A549 (cell line): ENCODE results near the gene CDR2. TPM values are rescaled to one million over a fixed set of nuclear protein-coding genes. Genes with fewer than 3 reads are reported as not detected.

Source experiments
- ATAC-seq, 2 experiments: fragments of 200-7000 bp in 1 of 2; fragments of >200 bp in 1 of 2; cut with Nextera tagmentation in 1 of 2; cut with Tn5 transposase in 1 of 2; 3 replicates each; pipeline versions ENCODE4 v1.8.0 to v1.9.1; 2018 to 2020; ENCODE audit warnings: mild to moderate bottlenecking in 1 of 2, moderate library complexity in 1 of 2
- CTCF ChIA-PET: fragments of 300-600 bp; sonication (Branson Sonifier 250); formaldehyde crosslinking; extraction: SDS; loops from one replicate; lab custom pipeline; 2021; ENCODE audit warnings: antibody characterized with exemption, inconsistent platforms; lab: Yijun Ruan, JAX
- POLR2A ChIA-PET: fragments of 350-600 bp; formaldehyde crosslinking; extraction: SDS; loops from one replicate; lab custom pipeline; 2021; ENCODE audit warnings: antibody characterized with exemption, inconsistent platforms; lab: Yijun Ruan, JAX
- DNase-seq, 2 experiments: peaks; one replicate each; pipeline versions ENCODE4 v3.0.0 to v3.0.0-alpha.2; 2011 to 2016; ENCODE audit warnings: low read depth in 1 of 2, low spot score in 1 of 2
- FAIRE-seq: peaks from 2 replicates; lab custom pipeline; 2011; peaks lifted over from hg19 to GRCh38; lab: Jason Lieb, UNC
- H3K27ac ChIP-seq, 2 experiments: fragments of >200 bp; sonication (Bioruptor Twin); formaldehyde crosslinking; 3 replicates each; pipeline ENCODE4 v1.5.1; 2016 to 2017
- H3K4me1 ChIP-seq: fragments of >200 bp; sonication (Bioruptor Twin); formaldehyde crosslinking; 3 replicates; pipeline ENCODE4 v1.6.1; 2016
- H3K4me2 ChIP-seq: fragments of >200 bp; sonication (Bioruptor Twin); formaldehyde crosslinking; 3 replicates; pipeline ENCODE4 v1.6.1; 2016
- H3K4me3 ChIP-seq: fragments of >200 bp; sonication (Bioruptor Twin); formaldehyde crosslinking; 3 replicates; pipeline ENCODE4 v1.5.1; 2016
- H3K9me3 ChIP-seq: fragments of >200 bp; sonication (Bioruptor Twin); formaldehyde crosslinking; 3 replicates; pipeline ENCODE4 v1.6.1; 2016
- BHLHE40 ChIP-seq: IDR thresholded peaks from 2 replicates; pipeline ENCODE4 v1.6.1; 2012; ENCODE audit warnings: low read depth, low read length, inconsistent platforms
- CBX2 ChIP-seq: fragments of 200-600 bp; sonication (generic); IDR thresholded peaks from 2 replicates; pipeline ENCODE4 v1.6.1; 2016; ENCODE audit warnings: low read depth, mild to moderate bottlenecking, borderline replicate concordance
- EHF ChIP-seq: fragments of 250-450 bp; sonication (Bioruptor Pico); IDR thresholded peaks from 2 replicates; pipeline ENCODE4 v1.5.0; 2020; ENCODE audit warnings: mild to moderate bottlenecking
- EHMT2 ChIP-seq: fragments of 200-600 bp; sonication (generic); IDR thresholded peaks from 2 replicates; pipeline ENCODE4 v1.6.1; 2016; ENCODE audit warnings: antibody characterized with exemption, low read depth, mild to moderate bottlenecking, moderate library complexity
- ESRRA ChIP-seq: fragments of 150-350 bp; IDR thresholded peaks from 2 replicates; pipeline ENCODE4 v1.6.1; 2014; ENCODE audit warnings: mild to moderate bottlenecking, low read length, borderline replicate concordance
- FOSB ChIP-seq: fragments of 250-450 bp; sonication (Bioruptor Pico); IDR thresholded peaks from 2 replicates; pipeline ENCODE4 v1.5.0; 2020; ENCODE audit warnings: mild to moderate bottlenecking, moderate library complexity
- FOSL2 ChIP-seq, 2 experiments: fragments of 450-650 bp in 1 of 2; fragments of >200 bp in 1 of 2; sonication (Bioruptor Twin) in 1 of 2; formaldehyde crosslinking; IDR thresholded peaks; 2 replicates each; pipeline versions ENCODE4 v1.5.0 to v1.6.1; 2016 to 2020; ENCODE audit warnings: mild to moderate bottlenecking in 1 of 2, moderate library complexity in 1 of 2
- HDAC2 ChIP-seq: fragments of 200-600 bp; sonication (generic); IDR thresholded peaks from 2 replicates; pipeline ENCODE4 v1.6.1; 2016
- HEYL ChIP-seq: fragments of 250-450 bp; sonication (Bioruptor Pico); IDR thresholded peaks from 2 replicates; pipeline ENCODE4 v1.8.0; 2021; ENCODE audit warnings: mild to moderate bottlenecking, moderate library complexity
- HOXA7 ChIP-seq: fragments of 250-450 bp; sonication (Bioruptor Pico); IDR thresholded peaks from 2 replicates; pipeline ENCODE4 v1.5.0; 2020; ENCODE audit warnings: mild to moderate bottlenecking, moderate library complexity
- JUNB ChIP-seq: fragments of >200 bp; sonication (Bioruptor Twin); formaldehyde crosslinking; IDR thresholded peaks from 2 replicates; pipeline ENCODE4 v1.6.1; 2016
- KDM5A ChIP-seq: fragments of 200-600 bp; sonication (generic); IDR thresholded peaks from 2 replicates; pipeline ENCODE4 v1.6.1; 2016; ENCODE audit warnings: antibody characterized with exemption, mild to moderate bottlenecking
- MAFK ChIP-seq: fragments of 450-650 bp; IDR thresholded peaks from 2 replicates; pipeline ENCODE4 v1.6.1; 2014; ENCODE audit not compliant: partially characterized antibody
- MAX ChIP-seq: IDR thresholded peaks from 2 replicates; pipeline ENCODE4 v1.6.1; 2012
- MAZ ChIP-seq: fragments of 150-350 bp; IDR thresholded peaks from 2 replicates; pipeline ENCODE4 v1.6.1; 2014; ENCODE audit warnings: antibody characterized with exemption, low read depth, low read length, borderline replicate concordance
- MYC ChIP-seq: IDR thresholded peaks from 2 replicates; pipeline ENCODE4 v1.6.1; 2012; ENCODE audit warnings: mild to moderate bottlenecking, inconsistent platforms, low read length, improper control_type of control experiment, borderline replicate concordance
- NPAS2 ChIP-seq: fragments of 250-450 bp; sonication (Bioruptor Pico); IDR thresholded peaks from 2 replicates; pipeline ENCODE4 v1.8.0; 2022; ENCODE audit warnings: mild to moderate bottlenecking, moderate library complexity, borderline replicate concordance
- PBX3 ChIP-seq: IDR thresholded peaks from 2 replicates; pipeline ENCODE4 v1.6.1; 2012
- PHF8 ChIP-seq: fragments of 200-600 bp; sonication (generic); IDR thresholded peaks from 2 replicates; pipeline ENCODE4 v1.6.1; 2016; ENCODE audit warnings: low read depth, mild to moderate bottlenecking, antibody characterized with exemption, moderate library complexity, borderline replicate concordance
- RFX5 ChIP-seq: fragments of 450-650 bp; IDR thresholded peaks from 2 replicates; pipeline ENCODE4 v1.7.1; 2014; ENCODE audit warnings: antibody characterized with exemption, mild to moderate bottlenecking, moderate library complexity
- SREBF2 ChIP-seq: fragments of 450-650 bp; IDR thresholded peaks from 2 replicates; pipeline ENCODE4 v1.6.1; 2014; ENCODE audit warnings: mild to moderate bottlenecking, moderate library complexity
- TFCP2L1 ChIP-seq: fragments of 250-450 bp; sonication (Bioruptor Pico); IDR thresholded peaks from 2 replicates; pipeline ENCODE4 v1.5.0; 2021; ENCODE audit warnings: mild to moderate bottlenecking
- USF2 ChIP-seq: fragments of 450-650 bp; IDR thresholded peaks from 2 replicates; pipeline ENCODE4 v1.6.1; 2014; ENCODE audit warnings: antibody characterized with exemption
- ZNF302 ChIP-seq: fragments of 250-450 bp; sonication (Bioruptor Pico); IDR thresholded peaks from 2 replicates; pipeline ENCODE4 v1.9.0; 2021; ENCODE audit warnings: inconsistent platforms, mild to moderate bottlenecking, moderate library complexity
- WGBS: methylation state at CpG from one replicate; pipeline ENCODE4 v1.1.6; 2017; ENCODE audit errors: missing lambda C conversion rate; 5-methylcytosine and 5-hydroxymethylcytosine counted together
- polyA plus RNA-seq, 4 experiments: library from polyadenylated mRNA; depleted of rRNA in 3 of 4; stranded (reverse); fragments of >200 nt; fragmentation: RNase III in 1 of 4; extraction: RNeasy Plus Mini Kit Qiagen cat#74134 plus additional on column Dnase treatment in 1 of 4; gene quantifications; 2 replicates in 3 of 4; 3 replicates in 1 of 4; pipeline ENCODE4 v1.2.3, GENCODE V29; 2011 to 2017
- TF ChIP-seq, protein P1 (sequence below): fragments of 200-600 bp; sonication (generic); IDR thresholded peaks from 2 replicates; pipeline ENCODE4 v1.6.1; 2016; ENCODE audit warnings: antibody characterized with exemption, mild to moderate bottlenecking, moderate library complexity
- TF ChIP-seq, protein P2 (sequence below): fragments of 250-450 bp; sonication (Bioruptor Pico); IDR thresholded peaks from 2 replicates; pipeline ENCODE4 v1.5.0; 2020; ENCODE audit warnings: low read depth, mild to moderate bottlenecking, moderate library complexity

The CDR2 gene
- polyA plus RNA-seq, 2 of the 4 experiments (the other 2 are of a cell fraction), result 29.3 to 44.3 TPM

DNA sequence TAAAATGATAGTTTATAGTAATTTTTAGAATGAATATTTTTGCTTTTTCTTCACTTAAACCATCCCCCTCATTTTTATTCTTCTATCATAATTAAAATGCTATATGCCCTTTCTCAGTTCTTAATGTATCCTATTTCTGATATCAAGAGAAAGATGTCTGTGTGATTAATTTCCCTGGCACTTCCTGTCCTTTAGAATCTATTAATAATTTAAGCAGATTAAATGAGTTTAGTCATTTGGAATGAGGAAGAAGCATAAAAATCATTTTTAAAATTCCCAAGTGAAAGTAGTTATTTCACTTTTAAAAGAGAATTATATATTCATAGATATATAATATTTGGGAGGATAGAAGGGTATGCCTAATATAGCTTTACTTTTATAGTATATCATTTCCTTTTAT lies 27.8 kb upstream of the CDR2 start:
- FAIRE-seq, result no peak

DNA sequence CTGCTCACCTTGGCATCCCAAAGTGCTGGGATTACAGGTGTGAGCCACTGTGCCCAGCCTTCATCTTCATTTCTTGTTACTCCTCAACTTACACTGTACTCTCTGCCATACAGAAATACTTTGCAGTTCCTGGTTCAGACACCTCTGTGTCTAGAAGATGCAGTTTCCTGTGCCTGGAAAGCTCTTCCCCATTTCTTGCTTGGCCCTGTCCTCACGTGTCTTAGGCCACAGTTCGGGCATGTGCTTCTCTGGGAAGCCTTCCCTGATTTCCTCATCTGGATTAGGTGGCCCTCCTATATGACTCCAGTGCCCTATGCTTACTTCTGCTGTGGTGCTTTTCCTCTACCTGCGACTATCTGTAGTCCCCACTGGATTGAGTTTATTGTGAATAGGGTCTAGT lies 26.5 kb upstream of the CDR2 start:
- H3K27ac ChIP-seq, result peak overlapping the region in 1 of 2 experiments; percentile 64; a peak in 2 of 6 replicates
- 97% methylated on average over 3 of the region's 3 CpGs for WGBS
- DNase-seq (no peak), FAIRE-seq (no peak), ATAC-seq (no peak)
- peaks cover 29% of the 10 kb centered on the region for H3K4me1 ChIP-seq
- no peak overlapping the region for H3K4me2 ChIP-seq
- H3K9me3 ChIP-seq, result no peaks in the 10 kb centered on the region
- POLR2A ChIA-PET, result no interaction called here
- no peak for TF ChIP-seq SREBF2
- TF ChIP-seq MAZ, result no peak
- TF ChIP-seq PHF8, result no peak
- TF ChIP-seq CBX2, result no peak
- no peak for TF ChIP-seq JUNB
- no peak for TF ChIP-seq FOSL2 (IDR thresholded peaks at IDR 0.05)
- no peak for TF ChIP-seq FOSL2 (CRISPR knock-in tag; IDR thresholded peaks at IDR 0.05)
- TF ChIP-seq EHMT2, result no peak
- TF ChIP-seq, protein P1, sequence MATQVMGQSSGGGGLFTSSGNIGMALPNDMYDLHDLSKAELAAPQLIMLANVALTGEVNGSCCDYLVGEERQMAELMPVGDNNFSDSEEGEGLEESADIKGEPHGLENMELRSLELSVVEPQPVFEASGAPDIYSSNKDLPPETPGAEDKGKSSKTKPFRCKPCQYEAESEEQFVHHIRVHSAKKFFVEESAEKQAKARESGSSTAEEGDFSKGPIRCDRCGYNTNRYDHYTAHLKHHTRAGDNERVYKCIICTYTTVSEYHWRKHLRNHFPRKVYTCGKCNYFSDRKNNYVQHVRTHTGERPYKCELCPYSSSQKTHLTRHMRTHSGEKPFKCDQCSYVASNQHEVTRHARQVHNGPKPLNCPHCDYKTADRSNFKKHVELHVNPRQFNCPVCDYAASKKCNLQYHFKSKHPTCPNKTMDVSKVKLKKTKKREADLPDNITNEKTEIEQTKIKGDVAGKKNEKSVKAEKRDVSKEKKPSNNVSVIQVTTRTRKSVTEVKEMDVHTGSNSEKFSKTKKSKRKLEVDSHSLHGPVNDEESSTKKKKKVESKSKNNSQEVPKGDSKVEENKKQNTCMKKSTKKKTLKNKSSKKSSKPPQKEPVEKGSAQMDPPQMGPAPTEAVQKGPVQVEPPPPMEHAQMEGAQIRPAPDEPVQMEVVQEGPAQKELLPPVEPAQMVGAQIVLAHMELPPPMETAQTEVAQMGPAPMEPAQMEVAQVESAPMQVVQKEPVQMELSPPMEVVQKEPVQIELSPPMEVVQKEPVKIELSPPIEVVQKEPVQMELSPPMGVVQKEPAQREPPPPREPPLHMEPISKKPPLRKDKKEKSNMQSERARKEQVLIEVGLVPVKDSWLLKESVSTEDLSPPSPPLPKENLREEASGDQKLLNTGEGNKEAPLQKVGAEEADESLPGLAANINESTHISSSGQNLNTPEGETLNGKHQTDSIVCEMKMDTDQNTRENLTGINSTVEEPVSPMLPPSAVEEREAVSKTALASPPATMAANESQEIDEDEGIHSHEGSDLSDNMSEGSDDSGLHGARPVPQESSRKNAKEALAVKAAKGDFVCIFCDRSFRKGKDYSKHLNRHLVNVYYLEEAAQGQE, result no peak
- TF ChIP-seq MYC, result no peak
- TF ChIP-seq EHF (CRISPR knock-in tag), result no peak
- TF ChIP-seq HOXA7 (CRISPR knock-in tag), result no peak
- TF ChIP-seq ESRRA, result no peak
- no peak for TF ChIP-seq USF2
- CTCF ChIA-PET, result interaction anchor here (1.1 to 1.5 kb wide), 2 partner anchors 9 to 20 kb away, joined by 3 read pairs; no protein-coding TSS in a partner anchor
- no peak overlapping the region for H3K4me3 ChIP-seq

More for the DNA sequence above, 27.8 kb upstream of the CDR2 start:
- H3K4me1 ChIP-seq, result peaks cover 29% of the 10 kb centered on the region
- POLR2A ChIA-PET, result no interaction called here
- no peak for ATAC-seq
- peak overlapping the region; percentile 70 for H3K4me2 ChIP-seq
- no peak for DNase-seq
- no peak for TF ChIP-seq BHLHE40
- no peak for TF ChIP-seq SREBF2
- no peak for TF ChIP-seq FOSL2 (IDR thresholded peaks at IDR 0.05)
- TF ChIP-seq FOSL2 (CRISPR knock-in tag; IDR thresholded peaks at IDR 0.05), result no peak
- no peak for TF ChIP-seq RFX5
- no peak for TF ChIP-seq PBX3
- TF ChIP-seq TFCP2L1, result no peak
- TF ChIP-seq, protein P2, sequence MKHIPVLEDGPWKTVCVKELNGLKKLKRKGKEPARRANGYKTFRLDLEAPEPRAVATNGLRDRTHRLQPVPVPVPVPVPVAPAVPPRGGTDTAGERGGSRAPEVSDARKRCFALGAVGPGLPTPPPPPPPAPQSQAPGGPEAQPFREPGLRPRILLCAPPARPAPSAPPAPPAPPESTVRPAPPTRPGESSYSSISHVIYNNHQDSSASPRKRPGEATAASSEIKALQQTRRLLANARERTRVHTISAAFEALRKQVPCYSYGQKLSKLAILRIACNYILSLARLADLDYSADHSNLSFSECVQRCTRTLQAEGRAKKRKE (CRISPR knock-in tag), result no peak
- no peak for TF ChIP-seq HDAC2
- TF ChIP-seq MAX, result no peak
- TF ChIP-seq ZNF302 (CRISPR knock-in tag), result no peak
- TF ChIP-seq NPAS2 (CRISPR knock-in tag), result no peak
- no peak for TF ChIP-seq EHF (CRISPR knock-in tag)
- no peak for TF ChIP-seq FOSB (CRISPR knock-in tag)
- no peak for TF ChIP-seq MAFK
- TF ChIP-seq KDM5A, result no peak
- no peak for TF ChIP-seq EHMT2
- no peak for TF ChIP-seq MAZ
- no peak for TF ChIP-seq HEYL
- H3K4me3 ChIP-seq, result no peak overlapping the region
- H3K27ac ChIP-seq, result peak overlapping the region; percentile 45 to 65
- no peaks in the 10 kb centered on the region for H3K9me3 ChIP-seq
- CTCF ChIA-PET, result interaction anchor here (1.3 to 1.4 kb wide), 2 partner anchors 15 to 102 kb away, joined by 3 to 5 read pairs; no protein-coding TSS in a partner anchor
